ENCODE measurements around the gene PRKCE.

PRKCE gene

DNA sequence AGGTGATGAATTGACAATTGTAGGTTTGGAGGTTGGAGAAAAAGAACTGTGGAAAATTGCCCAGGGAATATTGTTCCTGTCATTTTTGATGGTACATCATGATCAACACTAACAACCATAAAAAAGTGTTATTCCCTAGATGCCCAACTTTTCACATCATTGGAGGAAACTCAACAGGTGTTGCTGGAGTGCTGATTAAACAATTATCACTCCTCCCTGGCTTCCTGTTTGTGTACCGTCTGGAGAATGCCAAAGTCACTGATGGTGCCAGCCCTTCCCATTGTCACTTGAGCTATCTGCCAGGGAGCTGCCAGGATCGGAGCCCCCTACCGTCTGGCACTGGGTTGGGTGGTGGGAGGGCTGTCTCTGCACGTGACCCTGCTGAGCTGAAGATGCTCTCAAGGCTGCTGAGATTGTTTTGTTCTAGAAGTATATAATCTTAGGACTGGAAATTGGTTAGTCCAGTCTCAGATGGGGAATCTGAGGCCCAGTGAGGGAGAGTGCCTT lies 156.9 kb downstream of the PRKCE start:
- no peak overlapping the region for H3K4me3 ChIP-seq (ENCODE audit: low read depth, low read length)
- no peaks in the 10 kb centered on the region for H3K27me3 ChIP-seq (replicated peaks)
- TF ChIP-seq, protein P1, sequence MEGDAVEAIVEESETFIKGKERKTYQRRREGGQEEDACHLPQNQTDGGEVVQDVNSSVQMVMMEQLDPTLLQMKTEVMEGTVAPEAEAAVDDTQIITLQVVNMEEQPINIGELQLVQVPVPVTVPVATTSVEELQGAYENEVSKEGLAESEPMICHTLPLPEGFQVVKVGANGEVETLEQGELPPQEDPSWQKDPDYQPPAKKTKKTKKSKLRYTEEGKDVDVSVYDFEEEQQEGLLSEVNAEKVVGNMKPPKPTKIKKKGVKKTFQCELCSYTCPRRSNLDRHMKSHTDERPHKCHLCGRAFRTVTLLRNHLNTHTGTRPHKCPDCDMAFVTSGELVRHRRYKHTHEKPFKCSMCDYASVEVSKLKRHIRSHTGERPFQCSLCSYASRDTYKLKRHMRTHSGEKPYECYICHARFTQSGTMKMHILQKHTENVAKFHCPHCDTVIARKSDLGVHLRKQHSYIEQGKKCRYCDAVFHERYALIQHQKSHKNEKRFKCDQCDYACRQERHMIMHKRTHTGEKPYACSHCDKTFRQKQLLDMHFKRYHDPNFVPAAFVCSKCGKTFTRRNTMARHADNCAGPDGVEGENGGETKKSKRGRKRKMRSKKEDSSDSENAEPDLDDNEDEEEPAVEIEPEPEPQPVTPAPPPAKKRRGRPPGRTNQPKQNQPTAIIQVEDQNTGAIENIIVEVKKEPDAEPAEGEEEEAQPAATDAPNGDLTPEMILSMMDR (IDR thresholded peaks at IDR 0.05; ENCODE audit: low read depth, low read length, missing control alignments), result no peak
- no peaks in the 10 kb centered on the region for H3K36me3 ChIP-seq (replicated peaks)
- in situ Hi-C loops (cut with HindIII; ENCODE audit: low pct_ligation_motif_present, low sequenced_read_pairs), result no loop called here
- no peak overlapping the region for H3K27ac ChIP-seq
- no peak for DNase-seq

DNA sequence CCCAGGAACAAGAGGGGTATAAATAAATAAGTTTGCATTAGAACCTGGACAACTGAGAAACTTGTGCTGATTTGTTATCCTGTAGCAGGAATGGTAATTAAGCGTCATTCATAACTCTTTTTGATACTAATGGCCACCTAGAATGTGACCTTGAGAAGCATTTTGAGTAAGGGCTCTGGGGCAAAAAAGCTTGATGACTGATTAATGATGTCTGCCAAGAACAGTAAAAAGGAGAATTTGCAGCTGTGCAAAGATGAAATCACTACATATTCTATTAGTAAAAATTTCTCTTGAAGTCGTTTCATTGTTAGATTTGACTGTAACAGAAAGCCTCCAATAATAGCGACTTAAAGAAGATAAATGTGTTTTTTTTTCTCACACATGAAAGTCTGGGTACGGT lies 157.7 kb downstream of the PRKCE start:
- no peak for DNase-seq
- H3K27ac ChIP-seq, result no peak overlapping the region
- TF ChIP-seq, protein P1 (IDR thresholded peaks at IDR 0.05; ENCODE audit: low read depth, low read length, missing control alignments), result no peak
- H3K36me3 ChIP-seq (replicated peaks), result no peaks in the 10 kb centered on the region
- no peaks in the 10 kb centered on the region for H3K27me3 ChIP-seq (replicated peaks)
- no peak overlapping the region for H3K4me3 ChIP-seq (ENCODE audit: low read depth, low read length)
- in situ Hi-C loops (cut with HindIII; ENCODE audit: low pct_ligation_motif_present, low sequenced_read_pairs), result no loop called here

DNA sequence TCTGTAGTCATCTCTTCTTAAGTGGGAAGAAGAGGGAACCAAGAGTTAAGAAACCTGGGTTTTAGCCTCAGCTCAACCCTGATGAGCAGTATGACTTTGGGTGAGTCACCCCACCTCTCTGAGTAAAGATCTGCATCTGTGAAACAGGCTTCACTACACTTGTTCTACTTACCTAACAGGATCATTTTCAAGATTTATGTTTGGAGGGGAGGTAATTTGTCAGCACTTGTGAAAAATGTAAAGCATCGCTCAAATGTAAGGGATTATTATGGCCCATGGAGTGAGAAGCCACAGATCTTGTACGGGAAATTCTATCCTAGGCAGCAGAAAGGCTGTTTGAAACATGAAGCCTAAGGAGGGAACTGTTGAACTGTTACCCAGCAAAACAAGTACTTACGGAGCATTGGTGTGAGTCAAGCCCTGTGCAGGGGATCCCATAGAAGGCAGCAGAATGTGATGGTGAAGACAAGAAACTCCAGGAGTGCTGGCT lies 160.6 kb downstream of the PRKCE start:
- Histone ChIP-seq H3K4me3 (ENCODE audit: low read depth, low read length) (no peak overlapping the region), H3K27ac (no peak overlapping the region), H3K27me3 (replicated peaks) (no peaks in the 10 kb centered on the region), H3K36me3 (replicated peaks) (no peaks in the 10 kb centered on the region)
- in situ Hi-C loops (cut with HindIII; ENCODE audit: low pct_ligation_motif_present, low sequenced_read_pairs), result no loop called here
- peak; percentile 43 for DNase-seq
- TF ChIP-seq, protein P1 (IDR thresholded peaks at IDR 0.05; ENCODE audit: low read depth, low read length, missing control alignments), result no peak

DNA sequence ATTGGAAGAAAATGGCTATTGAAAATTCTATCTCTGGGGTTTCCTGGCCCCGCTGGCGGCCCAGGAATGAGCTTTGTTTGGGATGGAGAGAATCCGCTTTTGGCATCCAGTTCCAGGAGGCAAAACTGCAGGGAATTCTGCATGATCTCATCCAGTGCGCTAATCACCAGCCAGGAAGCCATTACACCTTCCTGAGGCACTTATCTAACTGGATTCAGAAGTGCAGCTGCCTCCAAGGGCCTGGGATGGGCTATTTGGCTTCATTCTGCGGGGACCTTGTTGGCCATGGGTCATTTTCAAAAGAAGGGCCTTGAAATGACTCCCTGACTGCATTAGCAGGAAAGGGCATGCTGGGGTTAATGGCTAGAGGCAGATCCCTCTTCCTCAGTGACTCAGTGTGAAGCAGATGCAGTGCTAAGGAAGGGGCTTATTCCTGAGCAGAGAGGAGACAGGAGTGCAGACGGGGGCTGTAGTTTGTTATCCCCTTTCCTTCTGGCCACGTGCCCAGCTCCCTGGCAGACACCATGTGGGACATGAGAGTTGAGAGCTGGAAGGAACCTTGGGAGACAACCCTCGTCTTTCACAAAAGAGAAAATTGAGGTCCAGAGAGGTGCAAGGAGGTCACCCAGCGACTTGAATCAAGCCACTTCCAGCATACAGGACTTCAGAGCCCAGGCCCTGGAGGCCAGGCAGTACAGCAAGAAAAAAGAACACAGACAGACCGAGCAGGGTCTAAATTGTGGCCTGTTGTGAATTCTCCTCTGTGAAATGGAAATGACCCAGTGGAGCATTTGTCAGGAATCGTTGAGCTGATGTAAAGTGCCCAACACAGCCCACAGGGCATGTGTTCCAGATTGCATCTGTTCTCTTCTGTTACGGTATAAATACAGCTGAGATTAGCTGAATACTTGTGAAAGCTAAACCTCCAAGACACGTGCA lies 161.8 kb downstream of the PRKCE start:
- in situ Hi-C loops (cut with HindIII; ENCODE audit: low pct_ligation_motif_present, low sequenced_read_pairs), result no loop called here
- H3K27me3 ChIP-seq (replicated peaks), result no peaks in the 10 kb centered on the region
- TF ChIP-seq, protein P1 (IDR thresholded peaks at IDR 0.05; ENCODE audit: low read depth, low read length, missing control alignments), result no peak
- H3K4me3 ChIP-seq (ENCODE audit: low read depth, low read length), result no peak overlapping the region
- H3K36me3 ChIP-seq (replicated peaks), result no peaks in the 10 kb centered on the region
- DNase-seq, result no peak
- no peak overlapping the region for H3K27ac ChIP-seq

DNA sequence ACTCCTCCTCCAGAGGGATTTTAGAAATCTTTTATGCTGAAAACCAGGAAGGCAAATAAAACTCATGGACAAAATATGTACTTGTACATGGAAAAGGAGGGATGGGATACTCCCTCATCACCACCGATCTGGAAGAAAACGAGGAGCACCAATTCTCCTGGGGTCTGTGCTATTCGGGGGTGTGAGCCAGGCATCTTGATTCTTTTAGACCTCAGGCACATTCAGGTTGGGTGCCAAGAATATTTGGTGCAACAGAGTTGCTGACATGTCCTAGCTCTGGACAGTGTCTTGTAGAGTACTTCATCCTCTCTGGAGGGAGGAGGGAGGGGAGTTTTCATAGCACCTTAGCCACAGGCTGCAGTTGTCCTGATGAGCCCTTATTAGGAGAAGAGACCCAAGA lies 163.0 kb downstream of the PRKCE start:
- Histone ChIP-seq H3K4me3 (ENCODE audit: low read depth, low read length) (no peak overlapping the region), H3K27ac (no peak overlapping the region), H3K27me3 (replicated peaks) (no peaks in the 10 kb centered on the region), H3K36me3 (replicated peaks) (no peaks in the 10 kb centered on the region)
- in situ Hi-C loops (cut with HindIII; ENCODE audit: low pct_ligation_motif_present, low sequenced_read_pairs), result no loop called here
- TF ChIP-seq, protein P1 (IDR thresholded peaks at IDR 0.05; ENCODE audit: low read depth, low read length, missing control alignments), result no peak
- DNase-seq, result no peak
